ENCODE data around the gene BACE2.
"Not testable (repeated sequence)": the region's sequence is repeated elsewhere in the genome, so short reads cannot be mapped to it uniquely, and the experiment has no call there.

BACE2 gene

DNA sequence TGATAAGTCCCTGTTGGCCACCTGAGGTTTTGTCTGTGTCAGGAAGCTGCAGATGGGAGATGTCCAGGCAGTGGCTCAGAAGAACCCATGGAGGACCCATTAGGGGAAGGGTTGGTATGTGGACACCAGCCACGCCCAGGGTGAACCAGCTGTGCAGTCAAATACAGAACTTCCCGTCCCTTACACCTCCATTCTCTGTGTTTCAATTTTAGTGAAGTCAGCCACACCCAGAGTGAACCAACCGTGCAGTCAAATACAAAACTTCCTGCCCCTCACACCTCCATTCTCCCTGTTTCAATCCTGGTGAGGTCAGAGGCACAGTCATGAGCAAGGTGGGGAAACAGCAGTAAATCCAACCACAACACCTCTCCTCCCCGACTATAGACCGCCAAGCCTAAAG, 27.4 kb downstream of the BACE2 start:
- DNase-seq (ENCODE audit: low read depth in 1 of 2, low spot score in 1 of 2): no peak
- Histone ChIP-seq H3K27ac (replicated peaks) (no peak overlapping the region), H3K27me3 (ENCODE audit: insufficient read depth, poor library complexity, severe bottlenecking) (no peaks in the 10 kb centered on the region), H3K4me3 (replicated peaks; ENCODE audit: insufficient read depth, low read length) (no peak overlapping the region)
- TF ChIP-seq, protein P1, sequence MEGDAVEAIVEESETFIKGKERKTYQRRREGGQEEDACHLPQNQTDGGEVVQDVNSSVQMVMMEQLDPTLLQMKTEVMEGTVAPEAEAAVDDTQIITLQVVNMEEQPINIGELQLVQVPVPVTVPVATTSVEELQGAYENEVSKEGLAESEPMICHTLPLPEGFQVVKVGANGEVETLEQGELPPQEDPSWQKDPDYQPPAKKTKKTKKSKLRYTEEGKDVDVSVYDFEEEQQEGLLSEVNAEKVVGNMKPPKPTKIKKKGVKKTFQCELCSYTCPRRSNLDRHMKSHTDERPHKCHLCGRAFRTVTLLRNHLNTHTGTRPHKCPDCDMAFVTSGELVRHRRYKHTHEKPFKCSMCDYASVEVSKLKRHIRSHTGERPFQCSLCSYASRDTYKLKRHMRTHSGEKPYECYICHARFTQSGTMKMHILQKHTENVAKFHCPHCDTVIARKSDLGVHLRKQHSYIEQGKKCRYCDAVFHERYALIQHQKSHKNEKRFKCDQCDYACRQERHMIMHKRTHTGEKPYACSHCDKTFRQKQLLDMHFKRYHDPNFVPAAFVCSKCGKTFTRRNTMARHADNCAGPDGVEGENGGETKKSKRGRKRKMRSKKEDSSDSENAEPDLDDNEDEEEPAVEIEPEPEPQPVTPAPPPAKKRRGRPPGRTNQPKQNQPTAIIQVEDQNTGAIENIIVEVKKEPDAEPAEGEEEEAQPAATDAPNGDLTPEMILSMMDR (IDR thresholded peaks at IDR 0.05; ENCODE audit: insufficient read depth, low read length): no peak
- TF ChIP-seq, protein P2, sequence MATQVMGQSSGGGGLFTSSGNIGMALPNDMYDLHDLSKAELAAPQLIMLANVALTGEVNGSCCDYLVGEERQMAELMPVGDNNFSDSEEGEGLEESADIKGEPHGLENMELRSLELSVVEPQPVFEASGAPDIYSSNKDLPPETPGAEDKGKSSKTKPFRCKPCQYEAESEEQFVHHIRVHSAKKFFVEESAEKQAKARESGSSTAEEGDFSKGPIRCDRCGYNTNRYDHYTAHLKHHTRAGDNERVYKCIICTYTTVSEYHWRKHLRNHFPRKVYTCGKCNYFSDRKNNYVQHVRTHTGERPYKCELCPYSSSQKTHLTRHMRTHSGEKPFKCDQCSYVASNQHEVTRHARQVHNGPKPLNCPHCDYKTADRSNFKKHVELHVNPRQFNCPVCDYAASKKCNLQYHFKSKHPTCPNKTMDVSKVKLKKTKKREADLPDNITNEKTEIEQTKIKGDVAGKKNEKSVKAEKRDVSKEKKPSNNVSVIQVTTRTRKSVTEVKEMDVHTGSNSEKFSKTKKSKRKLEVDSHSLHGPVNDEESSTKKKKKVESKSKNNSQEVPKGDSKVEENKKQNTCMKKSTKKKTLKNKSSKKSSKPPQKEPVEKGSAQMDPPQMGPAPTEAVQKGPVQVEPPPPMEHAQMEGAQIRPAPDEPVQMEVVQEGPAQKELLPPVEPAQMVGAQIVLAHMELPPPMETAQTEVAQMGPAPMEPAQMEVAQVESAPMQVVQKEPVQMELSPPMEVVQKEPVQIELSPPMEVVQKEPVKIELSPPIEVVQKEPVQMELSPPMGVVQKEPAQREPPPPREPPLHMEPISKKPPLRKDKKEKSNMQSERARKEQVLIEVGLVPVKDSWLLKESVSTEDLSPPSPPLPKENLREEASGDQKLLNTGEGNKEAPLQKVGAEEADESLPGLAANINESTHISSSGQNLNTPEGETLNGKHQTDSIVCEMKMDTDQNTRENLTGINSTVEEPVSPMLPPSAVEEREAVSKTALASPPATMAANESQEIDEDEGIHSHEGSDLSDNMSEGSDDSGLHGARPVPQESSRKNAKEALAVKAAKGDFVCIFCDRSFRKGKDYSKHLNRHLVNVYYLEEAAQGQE (IDR thresholded peaks at IDR 0.05; ENCODE audit: insufficient replicate concordance, low read depth): no peak
- TF ChIP-seq GABPA (IDR thresholded peaks at IDR 0.05; ENCODE audit: low read depth) (no peak), POLR2AphosphoS5 (IDR thresholded peaks at IDR 0.05; ENCODE audit: low read depth) (no peak), SPI1 (IDR thresholded peaks at IDR 0.05; ENCODE audit: borderline replicate concordance, low read depth) (no peak)

- Histone ChIP-seq H3K27ac (replicated peaks) (no peak overlapping the region), H3K27me3 (ENCODE audit: insufficient read depth, poor library complexity, severe bottlenecking) (no peaks in the 10 kb centered on the region), H3K4me3 (replicated peaks; ENCODE audit: insufficient read depth, low read length) (no peak overlapping the region)
- no peak for DNase-seq (ENCODE audit: low read depth in 1 of 2, low spot score in 1 of 2)
- TF ChIP-seq, protein P2 (IDR thresholded peaks at IDR 0.05; ENCODE audit: insufficient replicate concordance, low read depth): no peak
- TF ChIP-seq, protein P1 (IDR thresholded peaks at IDR 0.05; ENCODE audit: insufficient read depth, low read length): no peak
- TF ChIP-seq POLR2AphosphoS5 (IDR thresholded peaks at IDR 0.05; ENCODE audit: low read depth) (no peak), SPI1 (IDR thresholded peaks at IDR 0.05; ENCODE audit: borderline replicate concordance, low read depth) (no peak), GABPA (IDR thresholded peaks at IDR 0.05; ENCODE audit: low read depth) (no peak)
Measured at GRCh38 chr21:41196993-41197392, 29.0 kb downstream of the BACE2 start.

- Histone ChIP-seq H3K27me3 (ENCODE audit: insufficient read depth, poor library complexity, severe bottlenecking) (no peaks in the 10 kb centered on the region), H3K27ac (replicated peaks) (no peak overlapping the region), H3K4me3 (replicated peaks; ENCODE audit: insufficient read depth, low read length) (no peak overlapping the region)
- TF ChIP-seq SPI1 (IDR thresholded peaks at IDR 0.05; ENCODE audit: borderline replicate concordance, low read depth) (no peak), GABPA (IDR thresholded peaks at IDR 0.05; ENCODE audit: low read depth) (no peak)
- DNase-seq (ENCODE audit: low read depth in 1 of 2, low spot score in 1 of 2): no peak
Measured at GRCh38 chr21:41197582-41197981, 29.6 kb downstream of the BACE2 start.

- not testable (repeated sequence) for H3K27me3 ChIP-seq (ENCODE audit: insufficient read depth, poor library complexity, severe bottlenecking); DNase-seq (ENCODE audit: low read depth in 1 of 2, low spot score in 1 of 2); H3K4me3 ChIP-seq (replicated peaks; ENCODE audit: insufficient read depth, low read length); H3K27ac ChIP-seq (replicated peaks)
Measured at GRCh38 chr21:41198647-41199046, 30.7 kb downstream of the BACE2 start.

DNA sequence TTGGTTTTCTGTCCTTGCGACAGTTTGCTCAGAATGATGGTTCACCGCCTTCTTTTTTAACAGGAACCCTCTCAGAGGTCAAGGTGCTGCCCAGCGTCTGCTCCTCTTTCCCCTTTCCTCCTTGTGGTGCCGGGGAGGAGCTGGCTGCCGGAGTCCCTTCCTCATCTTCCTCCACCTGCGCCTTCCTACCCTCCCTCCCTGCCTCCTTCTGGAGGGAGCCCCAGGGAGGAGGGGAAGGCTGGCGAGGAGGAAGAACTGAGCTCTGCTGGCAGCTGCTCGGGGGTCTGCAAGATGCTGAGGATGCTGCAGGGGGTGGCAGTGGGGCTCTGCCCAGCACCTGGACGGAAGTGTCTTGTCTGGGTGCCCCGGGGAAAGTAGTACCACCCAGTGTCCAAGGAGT, 31.2 kb downstream of the BACE2 start:
- TF ChIP-seq GABPA (IDR thresholded peaks at IDR 0.05; ENCODE audit: low read depth) (no peak), POLR2AphosphoS5 (IDR thresholded peaks at IDR 0.05; ENCODE audit: low read depth) (no peak), SPI1 (IDR thresholded peaks at IDR 0.05; ENCODE audit: borderline replicate concordance, low read depth) (no peak)
- TF ChIP-seq, protein P1 (IDR thresholded peaks at IDR 0.05; ENCODE audit: insufficient read depth, low read length): no peak
- TF ChIP-seq, protein P2 (IDR thresholded peaks at IDR 0.05; ENCODE audit: insufficient replicate concordance, low read depth): no peak
- Histone ChIP-seq H3K27me3 (ENCODE audit: insufficient read depth, poor library complexity, severe bottlenecking) (no peaks in the 10 kb centered on the region), H3K4me3 (replicated peaks; ENCODE audit: insufficient read depth, low read length) (no peak overlapping the region)

More for the DNA sequence above, 31.2 kb downstream of the BACE2 start:
- H3K27ac ChIP-seq (replicated peaks): no peak overlapping the region
- DNase-seq (ENCODE audit: low read depth in 1 of 2, low spot score in 1 of 2): no peak
